Measurements from ENCODE around the gene HRK.

Gene HRK

DNA sequence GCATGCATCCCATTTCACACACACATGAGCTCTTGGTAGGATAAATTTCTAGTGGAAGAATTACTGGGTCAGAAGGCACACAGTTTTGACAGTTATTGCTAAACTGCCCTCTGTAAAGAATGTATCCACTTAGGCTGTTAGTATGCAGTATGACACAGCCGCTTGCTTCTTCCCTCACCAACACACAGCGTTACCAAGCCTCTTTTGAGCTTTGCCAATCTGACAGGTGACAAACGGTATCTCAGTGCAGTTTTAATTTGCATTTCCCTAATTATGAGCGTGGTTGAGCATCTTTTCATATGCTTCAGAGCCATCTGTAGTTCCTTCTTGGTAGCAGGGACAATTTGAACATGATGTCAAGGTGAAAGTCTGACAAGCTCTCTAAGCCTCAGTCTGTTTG, 42.9 kb downstream of the HRK start:
- Histone ChIP-seq H3K27ac (replicated peaks; ENCODE audit: low read length) (no peak overlapping the region), H3K4me3 (ENCODE audit: low read length in 2 of 2) (no peak overlapping the region), H3K18ac (ENCODE audit: low read length) (no peak overlapping the region), H3K79me1 (ENCODE audit: low read depth, low read length) (no peaks in the 10 kb centered on the region), H4K91ac (ENCODE audit: low read depth, low read length, poor library complexity) (no peak overlapping the region), H3K36me3 (replicated peaks in 1 of 2; ENCODE audit: control insufficient read depth in 2 of 2, insufficient read depth in 2 of 2, low read length in 2 of 2) (peaks cover 15 to 24% of the 10 kb centered on the region in 2 donors), H2AK5ac (ENCODE audit: low read depth, low read length) (no peak overlapping the region), H3K9me3 (replicated peaks in 1 of 2; ENCODE audit: control insufficient read depth in 2 of 2, insufficient read depth in 1 of 2, low read depth in 1 of 2, low read length in 2 of 2) (no peaks in the 10 kb centered on the region), H3K27me3 (ENCODE audit: control insufficient read depth in 3 of 3, insufficient read depth in 3 of 3, low read depth in 1 of 3, low read length in 3 of 3) (no peaks in the 10 kb centered on the region), H2BK15ac (ENCODE audit: low read length) (no peak overlapping the region), H3K23ac (ENCODE audit: low read depth, low read length, poor library complexity) (no peak overlapping the region), H3K4me2 (ENCODE audit: insufficient read depth, low read length, poor library complexity, severe bottlenecking) (no peak overlapping the region), H2BK120ac (ENCODE audit: low read depth, low read length) (no peak overlapping the region), H3K9ac (ENCODE audit: low read depth, low read length, poor library complexity) (no peak overlapping the region), H2BK12ac (ENCODE audit: low read length) (no peak overlapping the region), H2BK5ac (ENCODE audit: low read length) (no peak overlapping the region), H3K4ac (ENCODE audit: low read length) (no peak overlapping the region), H2AFZ (ENCODE audit: low read length) (no peak overlapping the region), H3K14ac (ENCODE audit: low read length) (no peak overlapping the region), H3K4me1 (ENCODE audit: control insufficient read depth in 2 of 2, insufficient read depth in 1 of 2, low read depth in 1 of 2, low read length in 2 of 2) (no peaks in the 10 kb centered on the region), H4K8ac (ENCODE audit: low read depth, low read length) (no peak overlapping the region)
- WGBS, 2 donors (ENCODE audit: extremely low coverage in 2 of 2, insufficient read length in 2 of 2, insufficient replicate concordance in 1 of 2): no CpG with 5 or more reads among the region's 4 CpGs
- no peak for DNase-seq (ENCODE audit: low spot score)

DNA sequence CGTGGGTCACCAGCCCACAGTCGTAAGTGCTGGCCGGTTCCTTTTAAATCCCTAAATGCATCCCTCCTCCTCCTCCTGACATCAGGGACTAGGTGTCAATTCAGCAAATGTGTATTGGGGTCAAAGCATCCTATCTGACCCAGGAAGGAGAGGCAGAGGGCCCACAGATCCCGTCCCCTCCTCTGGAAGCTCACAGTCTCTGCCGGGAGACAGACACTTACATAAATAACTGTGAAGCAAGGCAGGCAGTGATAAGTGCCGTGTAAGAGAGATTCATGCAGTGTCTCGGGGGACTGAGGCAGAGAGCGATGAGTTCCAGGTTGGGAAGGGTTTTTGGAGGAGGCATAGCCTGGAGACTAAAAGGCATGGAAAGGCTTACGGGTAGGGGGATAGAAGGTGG, 44.1 kb downstream of the HRK start:
- no peak for DNase-seq (ENCODE audit: low spot score)
- H4K8ac ChIP-seq (ENCODE audit: low read depth, low read length): no peak overlapping the region
- H3K4me1 ChIP-seq (ENCODE audit: control insufficient read depth in 2 of 2, insufficient read depth in 1 of 2, low read depth in 1 of 2, low read length in 2 of 2): no peaks in the 10 kb centered on the region
- no peak overlapping the region for H4K91ac ChIP-seq (ENCODE audit: low read depth, low read length, poor library complexity)
- no peak overlapping the region for H3K27ac ChIP-seq (replicated peaks; ENCODE audit: low read length)
- H3K27me3 ChIP-seq (ENCODE audit: control insufficient read depth in 3 of 3, insufficient read depth in 3 of 3, low read depth in 1 of 3, low read length in 3 of 3): no peaks in the 10 kb centered on the region
- no peak overlapping the region for H2BK15ac ChIP-seq (ENCODE audit: low read length)
- H2BK12ac ChIP-seq (ENCODE audit: low read length): no peak overlapping the region
- no peak overlapping the region for H2AFZ ChIP-seq (ENCODE audit: low read length)
- H3K9ac ChIP-seq (ENCODE audit: low read depth, low read length, poor library complexity): no peak overlapping the region
- H3K4me3 ChIP-seq (ENCODE audit: low read length in 2 of 2): peak overlapping the region in 1 of 2 donors; percentile 20
- no peak overlapping the region for H3K23ac ChIP-seq (ENCODE audit: low read depth, low read length, poor library complexity)
- H3K79me1 ChIP-seq (ENCODE audit: low read depth, low read length): no peaks in the 10 kb centered on the region
- no peaks in the 10 kb centered on the region for H3K9me3 ChIP-seq (replicated peaks in 1 of 2; ENCODE audit: control insufficient read depth in 2 of 2, insufficient read depth in 1 of 2, low read depth in 1 of 2, low read length in 2 of 2)
- H2AK5ac ChIP-seq (ENCODE audit: low read depth, low read length): no peak overlapping the region
- H2BK5ac ChIP-seq (ENCODE audit: low read length): no peak overlapping the region
- H3K4ac ChIP-seq (ENCODE audit: low read length): no peak overlapping the region
- H3K36me3 ChIP-seq (replicated peaks in 1 of 2; ENCODE audit: control insufficient read depth in 2 of 2, insufficient read depth in 2 of 2, low read length in 2 of 2): peaks cover 15 to 24% of the 10 kb centered on the region in 2 donors
- H3K14ac ChIP-seq (ENCODE audit: low read length): no peak overlapping the region
- H3K18ac ChIP-seq (ENCODE audit: low read length): no peak overlapping the region
- H3K4me2 ChIP-seq (ENCODE audit: insufficient read depth, low read length, poor library complexity, severe bottlenecking): no peak overlapping the region
- no CpG with 5 or more reads among the region's 9 CpGs for WGBS, 2 donors (ENCODE audit: extremely low coverage in 2 of 2, insufficient read length in 2 of 2, insufficient replicate concordance in 1 of 2)
- H2BK120ac ChIP-seq (ENCODE audit: low read depth, low read length): no peak overlapping the region

DNA sequence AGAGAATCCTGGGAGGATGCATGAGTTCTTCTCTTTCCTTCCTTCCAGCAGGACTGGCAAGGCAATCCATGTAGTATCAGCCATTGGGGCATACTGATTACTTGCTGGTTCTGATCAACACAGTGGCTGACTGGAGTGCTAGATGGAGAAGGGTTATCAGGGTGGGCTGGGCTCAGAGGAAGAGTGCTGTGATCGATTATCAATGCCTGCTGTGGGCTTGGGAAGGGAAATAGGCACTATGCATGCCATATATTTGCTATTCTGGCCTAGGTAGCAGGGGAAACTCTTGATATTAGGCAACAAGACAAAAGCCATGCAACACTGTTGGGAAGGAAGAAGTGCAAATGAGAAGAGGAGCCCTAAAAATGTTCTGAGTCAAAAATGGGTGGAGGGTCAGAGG, 45.8 kb downstream of the HRK start:
- Histone ChIP-seq H3K27me3 (ENCODE audit: control insufficient read depth in 3 of 3, insufficient read depth in 3 of 3, low read depth in 1 of 3, low read length in 3 of 3) (no peaks in the 10 kb centered on the region), H3K4me2 (ENCODE audit: insufficient read depth, low read length, poor library complexity, severe bottlenecking) (no peak overlapping the region), H3K36me3 (replicated peaks in 1 of 2; ENCODE audit: control insufficient read depth in 2 of 2, insufficient read depth in 2 of 2, low read length in 2 of 2) (peaks cover 15 to 24% of the 10 kb centered on the region in 2 donors), H3K79me1 (ENCODE audit: low read depth, low read length) (no peaks in the 10 kb centered on the region), H2BK12ac (ENCODE audit: low read length) (no peak overlapping the region), H3K9me3 (replicated peaks in 1 of 2; ENCODE audit: control insufficient read depth in 2 of 2, insufficient read depth in 1 of 2, low read depth in 1 of 2, low read length in 2 of 2) (no peaks in the 10 kb centered on the region), H3K18ac (ENCODE audit: low read length) (no peak overlapping the region), H2BK15ac (ENCODE audit: low read length) (no peak overlapping the region), H3K23ac (ENCODE audit: low read depth, low read length, poor library complexity) (no peak overlapping the region), H2AFZ (ENCODE audit: low read length) (no peak overlapping the region), H2BK120ac (ENCODE audit: low read depth, low read length) (no peak overlapping the region), H3K9ac (ENCODE audit: low read depth, low read length, poor library complexity) (no peak overlapping the region), H3K4me1 (ENCODE audit: control insufficient read depth in 2 of 2, insufficient read depth in 1 of 2, low read depth in 1 of 2, low read length in 2 of 2) (no peaks in the 10 kb centered on the region), H3K14ac (ENCODE audit: low read length) (no peak overlapping the region), H3K27ac (replicated peaks; ENCODE audit: low read length) (no peak overlapping the region), H2BK5ac (ENCODE audit: low read length) (no peak overlapping the region), H3K4ac (ENCODE audit: low read length) (no peak overlapping the region), H2AK5ac (ENCODE audit: low read depth, low read length) (no peak overlapping the region), H3K4me3 (ENCODE audit: low read length in 2 of 2) (no peak overlapping the region), H4K8ac (ENCODE audit: low read depth, low read length) (no peak overlapping the region), H4K91ac (ENCODE audit: low read depth, low read length, poor library complexity) (no peak overlapping the region)
- WGBS, 2 donors (ENCODE audit: extremely low coverage in 2 of 2, insufficient read length in 2 of 2, insufficient replicate concordance in 1 of 2): no CpG with 5 or more reads among the region's 1 CpG
- no peak for DNase-seq (ENCODE audit: low spot score)

DNA sequence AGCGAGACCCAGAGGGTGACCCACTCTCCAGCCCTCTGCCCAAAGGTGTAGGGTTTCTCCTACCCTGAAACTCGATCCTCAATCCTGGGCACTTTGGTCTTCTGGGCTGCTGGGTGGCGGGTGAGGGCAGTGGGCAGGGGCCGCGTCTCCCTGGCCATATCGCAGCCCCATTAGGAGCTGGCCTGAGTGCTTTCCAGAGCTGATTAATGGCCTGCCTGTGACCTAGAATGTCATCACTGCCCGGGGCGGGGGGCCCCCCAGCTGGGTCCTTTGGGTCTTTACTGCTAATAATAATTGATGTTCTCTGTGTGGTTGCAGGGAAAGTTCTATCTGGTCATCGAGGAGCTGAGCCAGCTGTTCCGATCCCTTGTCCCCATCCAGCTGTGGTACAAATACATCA, 47.8 kb downstream of the HRK start:
- H3K4me1 ChIP-seq (ENCODE audit: control insufficient read depth in 2 of 2, insufficient read depth in 1 of 2, low read depth in 1 of 2, low read length in 2 of 2): no peaks in the 10 kb centered on the region
- no peak overlapping the region for H4K8ac ChIP-seq (ENCODE audit: low read depth, low read length)
- no peak overlapping the region for H3K4me3 ChIP-seq (ENCODE audit: low read length in 2 of 2)
- no peak overlapping the region for H2AFZ ChIP-seq (ENCODE audit: low read length)
- no peak overlapping the region for H2BK5ac ChIP-seq (ENCODE audit: low read length)
- H3K79me1 ChIP-seq (ENCODE audit: low read depth, low read length): no peaks in the 10 kb centered on the region
- no peak overlapping the region for H2AK5ac ChIP-seq (ENCODE audit: low read depth, low read length)
- H2BK12ac ChIP-seq (ENCODE audit: low read length): no peak overlapping the region
- H3K36me3 ChIP-seq (replicated peaks in 1 of 2; ENCODE audit: control insufficient read depth in 2 of 2, insufficient read depth in 2 of 2, low read length in 2 of 2): peaks cover 15 to 24% of the 10 kb centered on the region in 2 donors
- H2BK120ac ChIP-seq (ENCODE audit: low read depth, low read length): no peak overlapping the region
- no CpG with 5 or more reads among the region's 10 CpGs for WGBS, 2 donors (ENCODE audit: extremely low coverage in 2 of 2, insufficient read length in 2 of 2, insufficient replicate concordance in 1 of 2)
- no peak overlapping the region for H3K18ac ChIP-seq (ENCODE audit: low read length)
- no peaks in the 10 kb centered on the region for H3K9me3 ChIP-seq (replicated peaks in 1 of 2; ENCODE audit: control insufficient read depth in 2 of 2, insufficient read depth in 1 of 2, low read depth in 1 of 2, low read length in 2 of 2)
- H4K91ac ChIP-seq (ENCODE audit: low read depth, low read length, poor library complexity): no peak overlapping the region
- no peak overlapping the region for H3K27ac ChIP-seq (replicated peaks; ENCODE audit: low read length)
- no peak overlapping the region for H3K14ac ChIP-seq (ENCODE audit: low read length)
- no peaks in the 10 kb centered on the region for H3K27me3 ChIP-seq (ENCODE audit: control insufficient read depth in 3 of 3, insufficient read depth in 3 of 3, low read depth in 1 of 3, low read length in 3 of 3)
- H3K9ac ChIP-seq (ENCODE audit: low read depth, low read length, poor library complexity): no peak overlapping the region
- H3K23ac ChIP-seq (ENCODE audit: low read depth, low read length, poor library complexity): no peak overlapping the region
- H3K4ac ChIP-seq (ENCODE audit: low read length): no peak overlapping the region
- DNase-seq (ENCODE audit: low spot score): no peak
- no peak overlapping the region for H2BK15ac ChIP-seq (ENCODE audit: low read length)
- no peak overlapping the region for H3K4me2 ChIP-seq (ENCODE audit: insufficient read depth, low read length, poor library complexity, severe bottlenecking)
